EH (cell line): ENCODE measurements around the gene SMCR8.
A peak's percentile ranks its signal among the peaks of the same experiment; 100 is the strongest.
"Not testable (repeated sequence)": the region's sequence is repeated elsewhere in the genome, so short reads cannot be mapped to it uniquely, and the experiment has no call there.

ENCODE experiments used
- DNase-seq: peaks from one replicate; pipeline ENCODE4 v3.0.0-alpha.2; 2015; ENCODE audit warnings: low read depth

The SMCR8 gene

GRCh38 chr17:18361837-18362697 lies 47.0 kb downstream of the SMCR8 start:
- DNase-seq: no peak

GRCh38 chr17:18362698-18363100 lies 47.6 kb downstream of the SMCR8 start:
- DNase-seq: peak; percentile 24

DNA sequence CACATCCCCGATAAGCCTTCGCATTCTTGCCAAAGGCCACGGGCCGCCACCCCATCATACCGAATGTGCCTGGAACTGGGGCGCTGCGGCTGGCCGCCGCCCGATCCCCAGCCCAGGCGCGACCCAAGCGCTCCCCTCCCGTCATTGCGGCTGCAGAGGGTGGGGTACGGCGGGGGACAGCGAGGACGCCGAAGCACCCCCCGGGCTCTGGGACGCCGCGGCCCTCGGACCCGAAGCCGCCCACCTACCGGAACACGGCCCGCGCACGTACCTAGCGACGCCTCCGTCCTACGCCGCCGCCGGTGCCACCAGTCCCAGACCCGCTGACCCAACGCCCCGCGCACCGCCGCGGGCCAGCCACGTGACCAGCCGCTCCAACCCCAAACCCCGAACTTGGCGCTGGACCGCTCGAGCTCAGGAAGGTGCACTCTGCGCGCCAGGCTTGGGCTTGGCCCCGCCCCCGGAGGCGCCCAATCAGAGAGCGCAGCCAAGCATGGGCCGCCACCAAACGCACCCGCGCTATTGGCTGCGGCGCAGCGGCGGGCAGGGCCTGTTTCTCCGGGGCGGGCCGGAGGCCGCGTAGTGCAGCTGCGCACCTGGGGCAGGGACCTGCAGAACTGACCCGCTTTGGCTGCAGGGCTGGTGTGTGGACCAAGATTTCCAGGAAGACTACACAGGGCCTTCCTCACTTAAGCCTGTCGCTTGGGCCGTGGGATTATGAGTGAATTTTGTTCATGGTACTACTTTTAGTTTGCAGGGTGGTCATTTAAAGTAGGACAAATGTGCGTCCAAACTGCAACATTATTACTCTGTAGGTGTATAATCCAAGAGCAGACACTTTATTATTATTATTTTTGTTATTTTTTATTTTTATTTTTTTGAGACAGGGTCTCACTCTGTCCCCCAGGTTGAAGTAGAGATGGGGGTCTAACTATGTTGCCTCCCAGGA lies 48.3 kb downstream of the SMCR8 start, which contains the start of gene SHMT1:
SHMT1 (minus strand) TSS at position 450 of the 949 bp plus-strand sequence. CDS start 7,569 bp downstream, outside the sequence.
- peak; percentile 87 for DNase-seq

DNA sequence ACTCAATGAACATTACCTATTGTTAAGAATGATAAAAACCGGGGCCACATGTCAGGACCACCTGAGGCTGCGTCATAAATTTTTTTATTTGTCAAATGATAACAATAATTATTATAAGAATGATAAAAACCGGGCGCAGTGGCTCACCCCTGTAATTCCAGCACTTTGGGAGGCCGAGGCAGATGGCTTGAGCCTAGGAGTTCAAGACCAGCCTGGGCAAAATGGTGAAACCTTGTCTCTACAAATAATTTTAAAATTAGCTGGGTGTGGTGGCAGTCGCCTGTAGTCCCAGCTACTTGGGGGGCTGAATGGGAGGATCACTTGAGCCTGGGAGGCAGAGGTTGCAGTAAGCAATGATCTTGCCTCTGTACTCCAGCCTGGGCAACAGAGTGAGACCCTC lies 49.1 kb downstream of the SMCR8 start:
- no peak for DNase-seq

DNA sequence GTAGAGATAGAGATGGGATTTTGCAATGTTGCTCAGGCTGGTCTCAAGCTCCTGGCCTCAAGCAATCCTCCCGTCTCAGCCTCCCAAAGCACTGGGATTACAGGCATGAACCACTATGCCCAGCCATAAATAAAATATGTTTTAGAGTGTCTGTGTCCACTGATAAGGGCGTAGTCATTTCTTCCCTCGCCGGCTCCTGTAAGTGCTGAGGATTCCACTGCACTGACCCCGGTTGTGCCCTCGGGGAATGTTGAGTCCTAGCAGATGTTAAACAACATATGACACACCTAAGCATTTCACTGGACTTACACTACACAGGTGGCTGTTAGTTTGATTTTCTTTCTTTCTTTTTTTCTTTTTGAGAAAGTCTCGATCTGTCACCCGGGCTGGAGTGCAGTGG lies 53.9 kb downstream of the SMCR8 start:
- DNase-seq: no peak

DNA sequence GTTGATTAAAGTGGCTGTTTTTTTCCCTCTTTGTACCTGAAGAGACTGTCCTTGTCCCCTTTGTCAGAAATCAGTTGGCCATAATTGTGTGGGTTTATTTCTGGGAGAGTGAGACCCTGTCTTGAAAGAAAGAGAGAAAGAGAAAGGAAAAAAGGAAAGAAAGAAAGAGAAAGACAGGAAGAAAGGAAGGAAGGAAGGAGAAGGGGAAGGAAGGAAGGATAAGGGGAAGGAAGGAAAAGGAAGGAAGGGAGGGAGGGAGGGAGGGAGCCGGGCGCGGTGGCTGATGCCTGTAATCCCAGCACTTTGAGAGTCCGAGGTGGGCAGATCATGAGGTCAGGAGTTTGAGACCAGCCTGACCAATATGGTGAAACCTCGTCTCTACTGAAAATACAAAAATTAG lies 55.7 kb downstream of the SMCR8 start:
- no peak for DNase-seq

DNA sequence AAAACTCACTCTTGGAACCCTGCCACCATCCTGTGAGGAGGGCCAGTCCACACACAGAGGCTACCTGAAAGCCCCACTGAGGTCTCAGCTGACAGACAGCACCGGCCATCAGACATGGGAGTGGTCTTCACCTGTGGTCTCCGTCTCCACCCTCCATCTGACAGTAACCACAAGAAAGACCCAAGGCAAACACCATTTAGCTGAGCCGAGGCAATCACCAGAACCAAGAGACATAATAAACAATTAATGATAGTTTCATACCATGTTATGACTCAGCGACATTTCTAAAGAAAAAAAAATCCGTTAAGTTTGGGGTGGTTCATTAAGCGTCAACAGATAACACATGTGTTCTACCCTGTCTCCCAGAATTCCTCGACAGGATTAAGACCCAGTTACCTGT lies 56.4 kb downstream of the SMCR8 start:
- peak; percentile 7 for DNase-seq

- DNase-seq: not testable (repeated sequence)
Measured at GRCh38 chr17:18373181-18373580, 58.1 kb downstream of the SMCR8 start.

- DNase-seq: no peak
Measured at GRCh38 chr17:18374216-18374615, 59.1 kb downstream of the SMCR8 start.
